Urinary bladder (tissue), 4 donors: ENCODE results near the gene SNAPC4. TPM values are rescaled to one million over a fixed set of nuclear protein-coding genes. Genes with fewer than 3 reads are reported as not detected.
A peak's percentile ranks its signal among the peaks of the same experiment; 100 is the strongest.

Experiments used
- DNase-seq: peaks from one replicate; pipeline ENCODE4 v3.0.0-alpha.2; 2015; ENCODE audit errors: extremely low spot score
- H3K27ac ChIP-seq: one replicate; pipeline ENCODE4 v1.5.1; 2013; ENCODE audit warnings: low read depth, mild to moderate bottlenecking, moderate library complexity
- H3K36me3 ChIP-seq: one replicate; pipeline ENCODE4 v1.6.1; 2013; ENCODE audit warnings: mild to moderate bottlenecking, moderate library complexity; ENCODE audit not compliant: insufficient read depth
- H3K4me1 ChIP-seq: one replicate; pipeline ENCODE4 v1.6.1; 2013; ENCODE audit warnings: mild to moderate bottlenecking, moderate library complexity; ENCODE audit not compliant: insufficient read depth
- H3K4me3 ChIP-seq: one replicate; pipeline ENCODE4 v1.5.1; 2013; ENCODE audit warnings: low read depth, low read length
- WGBS: extraction: QIAGEN DNeasy Blood & Tissue Kit; methylation state at CpG from one replicate; pipeline ENCODE4 v1.1.7; 2013; 5-methylcytosine and 5-hydroxymethylcytosine counted together
- polyA plus RNA-seq: library from polyadenylated mRNA; stranded (reverse); fragments of 200-250 nt; gene quantifications from one replicate; pipeline ENCODE4 v1.2.3, GENCODE V29; 2013
- total RNA-seq: library from RNA; depleted of rRNA; stranded (reverse); fragments of >200 nt; gene quantifications from one replicate; pipeline ENCODE4 v1.2.3, GENCODE V29; 2014
- donor health status: healthy with polysubstance abuse.
- donor health status: healthy.

SNAPC4 gene
- total RNA-seq, result 4.4 TPM
- 7.3 TPM for polyA plus RNA-seq

- peak; percentile 47 for DNase-seq
- Histone ChIP-seq H3K4me1 (no peaks in the 10 kb centered on the region), H3K27ac (no peak within 1 kb of the TSS), H3K4me3 (peak within 1 kb of the TSS; percentile 95), H3K36me3 (no peaks in the 10 kb centered on the region)
- WGBS, result 6% methylated on average over 71 of the region's 71 CpGs
Observed at GRCh38 chr9:136400038-136400834, at the start of gene SNAPC4. Gene SNAPC4 (minus strand): TSS chr9:136400170. CDS start chr9:136398428, 1,742 bp downstream.

DNA sequence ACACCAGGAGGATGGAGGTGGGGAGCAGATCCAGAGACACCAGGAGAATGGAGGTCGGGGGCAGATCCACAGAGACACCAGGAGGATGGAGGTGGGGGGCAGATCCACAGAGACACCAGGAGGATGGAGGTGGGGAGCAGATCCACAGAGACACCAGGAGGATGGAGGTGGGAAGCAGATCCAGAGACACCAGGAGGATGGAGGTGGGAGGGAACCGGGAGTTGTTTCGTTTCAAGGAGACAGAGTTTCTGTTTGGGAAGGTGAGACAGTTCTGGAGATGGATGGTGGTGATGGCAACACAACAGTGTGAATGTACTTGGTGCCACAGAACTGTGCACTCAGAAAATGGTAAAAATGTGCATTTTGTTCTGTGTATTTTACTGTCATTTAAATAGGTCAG, 48.7 kb upstream of the SNAPC4 start:
- WGBS, result 94% methylated on average over 3 of the region's 3 CpGs
- no peak for DNase-seq
- H3K4me1 ChIP-seq, result no peaks in the 10 kb centered on the region
- H3K36me3 ChIP-seq, result no peaks in the 10 kb centered on the region
- no peak overlapping the region for H3K27ac ChIP-seq
- H3K4me3 ChIP-seq, result no peak overlapping the region

DNA sequence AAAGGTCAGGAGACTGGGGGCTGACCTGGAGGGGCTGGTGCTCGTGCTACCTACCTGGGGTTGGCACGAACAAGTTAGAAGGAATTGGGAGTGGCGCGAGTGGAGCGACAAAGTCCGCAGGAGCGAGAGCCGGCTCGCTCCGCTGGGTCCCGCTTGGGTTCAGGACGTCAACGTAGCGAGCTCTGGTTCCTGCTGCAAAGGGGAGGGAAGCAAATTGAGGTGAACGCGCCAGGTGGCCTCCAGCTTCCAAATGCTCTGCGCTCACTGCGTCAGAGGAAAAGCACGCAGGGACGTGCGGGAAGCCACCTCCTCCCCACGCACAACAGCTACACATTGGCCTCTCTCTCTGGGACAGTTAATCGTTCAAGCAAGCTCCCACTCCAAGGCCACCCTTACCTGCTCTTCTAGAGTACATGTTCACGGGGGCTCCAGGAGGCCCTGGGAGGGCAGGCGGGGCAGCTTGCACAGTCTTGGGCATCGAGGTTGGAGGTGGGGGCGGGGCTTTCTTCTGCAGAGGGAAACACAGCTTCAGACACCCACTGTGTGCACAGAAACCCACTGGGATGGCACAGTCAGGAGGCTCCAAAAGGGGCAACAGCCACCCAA, 47.3 kb upstream of the SNAPC4 start:
- H3K4me3 ChIP-seq, result no peak overlapping the region
- no peaks in the 10 kb centered on the region for H3K36me3 ChIP-seq
- WGBS, result 93% methylated on average over 27 of the region's 27 CpGs
- H3K27ac ChIP-seq, result no peak overlapping the region
- no peak for DNase-seq
- H3K4me1 ChIP-seq, result no peaks in the 10 kb centered on the region

DNA sequence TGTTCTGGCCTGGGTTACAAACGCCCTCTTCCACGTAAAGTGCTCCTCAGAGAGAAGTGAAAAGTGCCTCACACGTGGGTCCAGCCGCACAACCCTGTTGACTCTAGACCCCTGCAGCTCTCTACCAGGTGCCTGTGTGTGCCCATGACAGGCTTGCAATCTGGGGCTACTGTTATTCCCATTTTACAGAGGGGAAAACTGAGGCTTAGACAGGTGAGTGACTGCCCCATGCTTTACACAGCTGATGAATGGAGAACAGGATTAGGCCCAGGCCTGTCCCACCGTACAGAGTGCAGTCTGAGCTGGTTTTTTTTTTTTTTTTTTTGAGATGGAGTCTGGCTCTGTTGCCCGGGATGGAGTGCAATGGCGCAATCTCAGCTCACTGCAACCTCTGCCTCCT, 45.8 kb upstream of the SNAPC4 start:
- Histone ChIP-seq H3K36me3 (no peaks in the 10 kb centered on the region), H3K4me3 (no peak overlapping the region), H3K4me1 (no peaks in the 10 kb centered on the region), H3K27ac (no peak overlapping the region)
- 87% methylated on average over 7 of the region's 7 CpGs for WGBS
- DNase-seq, result no peak

GRCh38 chr9:136444102-136444501, 44.1 kb upstream of the SNAPC4 start:
- Histone ChIP-seq H3K27ac (no peak overlapping the region), H3K4me3 (no peak overlapping the region), H3K4me1 (no peaks in the 10 kb centered on the region), H3K36me3 (no peaks in the 10 kb centered on the region)
- WGBS, result 94% methylated on average over 20 of the region's 20 CpGs
- DNase-seq, result no peak

- no peak overlapping the region for H3K4me3 ChIP-seq
- no peaks in the 10 kb centered on the region for H3K4me1 ChIP-seq
- 93% methylated on average over 7 of the region's 7 CpGs for WGBS
- no peaks in the 10 kb centered on the region for H3K36me3 ChIP-seq
- H3K27ac ChIP-seq, result no peak overlapping the region
- DNase-seq, result no peak
Observed at GRCh38 chr9:136443687-136444086, 43.7 kb upstream of the SNAPC4 start.

GRCh38 chr9:136443087-136443486, 43.1 kb upstream of the SNAPC4 start:
- H3K36me3 ChIP-seq, result no peaks in the 10 kb centered on the region
- 93% methylated on average over 15 of the region's 15 CpGs for WGBS

GRCh38 chr9:136442265-136442664, 42.3 kb upstream of the SNAPC4 start:
- WGBS, result 80% methylated on average over 5 of the region's 5 CpGs
- H3K4me1 ChIP-seq, result no peaks in the 10 kb centered on the region
- no peaks in the 10 kb centered on the region for H3K36me3 ChIP-seq
- no peak for DNase-seq
- H3K27ac ChIP-seq, result no peak overlapping the region
- H3K4me3 ChIP-seq, result no peak overlapping the region

More at GRCh38 chr9:136443087-136443486, 43.1 kb upstream of the SNAPC4 start:
- Histone ChIP-seq H3K27ac (no peak overlapping the region), H3K4me3 (no peak overlapping the region), H3K4me1 (no peaks in the 10 kb centered on the region)
- DNase-seq, result no peak

- no peaks in the 10 kb centered on the region for H3K36me3 ChIP-seq
- no peak overlapping the region for H3K27ac ChIP-seq
- 82% methylated on average over 17 of the region's 17 CpGs for WGBS
- no peak for DNase-seq
- H3K4me1 ChIP-seq, result no peaks in the 10 kb centered on the region
- no peak overlapping the region for H3K4me3 ChIP-seq
Observed at GRCh38 chr9:136441681-136442245, 41.8 kb upstream of the SNAPC4 start.

GRCh38 chr9:136441191-136441680, 41.3 kb upstream of the SNAPC4 start:
- DNase-seq, result no peak
- Histone ChIP-seq H3K4me1 (no peaks in the 10 kb centered on the region), H3K4me3 (no peak overlapping the region), H3K36me3 (no peaks in the 10 kb centered on the region), H3K27ac (no peak overlapping the region)
- WGBS, result 92% methylated on average over 15 of the region's 15 CpGs

DNA sequence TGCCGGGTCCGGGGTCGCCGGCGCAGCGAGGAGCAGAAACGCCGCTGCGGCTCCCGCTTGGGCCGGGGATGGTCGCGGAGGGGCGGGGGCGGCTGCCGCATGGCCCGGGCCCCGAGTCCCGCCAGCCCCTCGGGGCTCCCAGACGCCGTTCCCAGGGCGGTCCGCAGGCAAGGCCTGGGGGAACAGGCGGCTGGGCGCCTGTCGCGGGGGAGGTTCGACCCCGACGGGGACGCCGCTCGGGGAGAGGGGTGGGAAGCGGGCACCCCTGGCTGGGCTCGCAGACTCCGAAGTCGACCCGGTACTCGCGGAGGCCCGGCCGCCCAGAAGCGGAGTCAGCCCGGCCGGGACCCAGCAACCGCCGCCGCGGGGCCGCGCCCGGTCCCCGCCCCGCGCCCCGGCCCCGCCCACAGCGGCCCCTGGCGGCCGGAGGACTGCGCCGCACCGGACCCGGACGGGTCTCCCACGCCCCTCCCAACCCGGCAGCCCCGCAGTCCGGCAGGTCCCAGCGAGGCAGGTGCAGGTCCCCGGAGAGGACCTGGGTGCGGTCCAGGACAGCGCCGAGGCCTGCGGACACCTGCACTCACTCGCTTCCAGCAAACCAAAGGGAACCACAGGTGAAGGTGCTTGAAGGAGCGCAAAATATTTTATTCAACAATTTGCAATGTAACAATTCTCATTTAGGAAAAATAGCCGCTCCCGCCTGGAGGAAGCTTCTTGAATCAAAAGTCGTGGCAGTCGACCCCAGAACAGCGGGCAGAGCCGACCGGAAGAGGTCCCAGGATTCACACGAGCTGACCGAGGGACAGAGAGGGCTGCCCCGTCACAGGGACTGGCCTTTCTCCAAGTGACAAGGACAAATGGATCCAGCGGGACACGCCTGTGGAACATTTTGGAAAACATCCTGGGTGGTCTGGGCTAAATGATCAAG, 39.8 kb upstream of the SNAPC4 start, which contains the start of gene INPP5E:
TSS of gene INPP5E (minus strand) at position 365 of the 928 bp plus-strand sequence. CDS start 426 bp downstream, outside the sequence.
- no peaks in the 10 kb centered on the region for H3K4me1 ChIP-seq
- DNase-seq, result no peak
- H3K36me3 ChIP-seq, result no peaks in the 10 kb centered on the region
- 8% methylated on average over 90 of the region's 90 CpGs for WGBS
- H3K4me3 ChIP-seq, result peak within 1 kb of the TSS; percentile 85
- H3K27ac ChIP-seq, result peak within 1 kb of the TSS; percentile 23

DNA sequence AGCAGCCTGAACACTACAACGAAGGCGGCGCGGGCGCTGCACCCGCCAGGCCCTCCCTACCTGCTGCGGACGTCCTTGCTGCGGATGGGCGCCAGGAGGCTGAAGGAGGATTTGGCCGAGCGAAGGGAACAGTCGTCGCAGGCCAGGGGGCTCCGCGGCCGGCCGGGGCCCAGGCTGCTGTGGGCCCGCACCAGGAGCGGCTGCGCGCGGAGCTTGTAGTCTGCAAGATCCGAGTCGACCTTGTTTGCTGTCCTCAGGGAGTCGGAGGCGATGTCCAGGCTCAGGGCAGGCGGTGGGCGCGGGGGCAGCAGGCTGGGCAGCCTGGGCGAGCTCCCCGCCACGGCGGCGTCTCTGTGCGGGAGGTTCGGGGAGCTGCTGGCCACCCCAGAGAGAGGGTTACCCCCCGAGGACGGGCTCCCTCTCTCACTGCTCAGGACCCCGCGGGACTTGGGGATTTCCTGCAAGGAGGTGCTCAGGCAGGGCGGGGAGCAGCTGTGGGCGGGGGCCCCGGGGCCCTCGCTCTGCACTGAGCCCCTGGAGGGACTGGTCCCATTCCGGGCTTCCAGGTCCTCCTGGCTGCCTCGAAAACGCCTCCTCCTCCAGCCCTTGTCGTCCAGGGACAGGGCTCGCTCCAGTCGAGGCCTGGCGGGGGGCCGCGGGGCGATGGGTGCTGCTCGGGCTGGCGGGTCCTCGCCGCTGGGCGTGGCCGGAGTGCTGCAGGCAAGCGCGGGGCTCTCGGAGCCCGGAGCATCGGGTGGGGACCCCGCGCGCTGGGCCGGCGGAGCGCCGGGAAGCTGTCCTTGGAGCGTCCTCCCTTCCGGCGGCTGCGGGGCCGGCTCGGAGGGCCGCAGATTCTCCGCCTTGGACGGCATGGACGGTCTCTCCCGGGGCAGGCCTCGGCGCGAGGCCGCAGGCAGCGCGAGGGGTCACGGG, 38.8 kb upstream of the SNAPC4 start:
- WGBS, result under 1% methylated on average over 91 of the region's 91 CpGs
- Histone ChIP-seq H3K27ac (peak overlapping the region; percentile 23), H3K36me3 (no peaks in the 10 kb centered on the region), H3K4me1 (no peaks in the 10 kb centered on the region), H3K4me3 (peak overlapping the region; percentile 85)
- no peak for DNase-seq
